HL-60 (cell line): ENCODE results near the gene EIF4B.
A peak's percentile ranks its signal among the peaks of the same experiment; 100 is the strongest.

ENCODE experiments used
- DNase-seq, 2 experiments: peaks; one replicate each; pipeline ENCODE4 v3.0.0-alpha.2; 2010 to 2020; ENCODE audit warnings: low read depth in 1 of 2, low spot score in 1 of 2
- H3K27ac ChIP-seq: fragments of 250-450 bp; sonication (Bioruptor Pico); replicated peaks from 2 replicates; pipeline ENCODE4 v1.5.1; 2020; ENCODE audit warnings: mild to moderate bottlenecking, moderate library complexity
- H3K27me3 ChIP-seq: fragments of 250-450 bp; sonication (Bioruptor Pico); 2 replicates; pipeline ENCODE4 v1.5.1; 2021; ENCODE audit warnings: mild to moderate bottlenecking, moderate library complexity; ENCODE audit not compliant: insufficient read depth, poor library complexity, severe bottlenecking
- H3K4me3 ChIP-seq: replicated peaks from 2 replicates; pipeline ENCODE4 v1.5.1; 2011; ENCODE audit warnings: mild to moderate bottlenecking, control low read depth, low read length; ENCODE audit not compliant: insufficient read depth
- CTCF ChIP-seq: IDR thresholded peaks from one replicate; pipeline ENCODE4 v1.5.1; 2011; ENCODE audit warnings: low read length, control low read depth, inconsistent platforms; ENCODE audit not compliant: insufficient read depth
- GABPA ChIP-seq: IDR thresholded peaks from 2 replicates; pipeline ENCODE4 v1.6.1; 2012; ENCODE audit warnings: low read depth
- POLR2AphosphoS5 ChIP-seq: IDR thresholded peaks from 2 replicates; pipeline ENCODE4 v1.6.1; 2012; ENCODE audit warnings: low read depth
- REST ChIP-seq: IDR thresholded peaks from 2 replicates; pipeline ENCODE4 v1.6.1; 2012; ENCODE audit warnings: low read depth; ENCODE audit not compliant: insufficient replicate concordance
- SPI1 ChIP-seq: IDR thresholded peaks from 2 replicates; pipeline ENCODE4 v1.6.1; 2012; ENCODE audit warnings: low read depth, mild to moderate bottlenecking, borderline replicate concordance
- long read RNA-seq: library from polyadenylated mRNA; unstranded; transcript quantifications from one replicate; pipeline ENCODE4 v2.0.0, GENCODE V29; 2020

The EIF4B gene
- long read RNA-seq, full-length matches to known transcripts: 4,699 of 5,805 reads
- long read RNA-seq, partial matches to known transcripts: 564 of 5,805 reads
- long read RNA-seq, other reads (novel, unspliced or antisense): 542 of 5,805 reads

GRCh38 chr12:53005986-53006809, at the start of gene EIF4B:
TSS of gene EIF4B (plus strand) at chr12:53006456. CDS start at chr12:53006484, 28 bp downstream.
- peak; percentile 100 for DNase-seq
- peak; percentile 81 for TF ChIP-seq REST
- TF ChIP-seq GABPA: 0 out of 2 replicates have a peak, but pooled peaks have one; percentile 41
- peak; percentile 82 for TF ChIP-seq POLR2AphosphoS5
- TF ChIP-seq SPI1: peak; percentile 33; the same call in 1 of the 2 replicates
- TF ChIP-seq CTCF: no peak
- Histone ChIP-seq H3K4me3 (peak within 1 kb of the TSS; percentile 82), H3K27me3 (no peaks in the 10 kb centered on the region), H3K27ac (peak within 1 kb of the TSS; percentile 98)

GRCh38 chr12:52956987-52957386, 49.3 kb upstream of the EIF4B start:
- Histone ChIP-seq H3K27ac (no peak overlapping the region), H3K4me3 (no peak overlapping the region), H3K27me3 (no peaks in the 10 kb centered on the region)
- peak in 1 of 2 experiments; percentile 43 for DNase-seq
- TF ChIP-seq REST: no peak
- no peak for TF ChIP-seq POLR2AphosphoS5
- no peak for TF ChIP-seq CTCF
- TF ChIP-seq GABPA: no peak
- TF ChIP-seq SPI1: peak; percentile 90

GRCh38 chr12:52964556-52965336, 41.5 kb upstream of the EIF4B start:
- no peak for DNase-seq
- Histone ChIP-seq H3K27me3 (no peaks in the 10 kb centered on the region), H3K27ac (no peak overlapping the region), H3K4me3 (no peak overlapping the region)
- TF ChIP-seq SPI1: no peak
- TF ChIP-seq REST: no peak
- no peak for TF ChIP-seq CTCF
- no peak for TF ChIP-seq GABPA
- no peak for TF ChIP-seq POLR2AphosphoS5
